H9 (cell line): Measurements from ENCODE around the gene VDR. TPM values are rescaled to one million over a fixed set of nuclear protein-coding genes. Genes with fewer than 3 reads are reported as not detected.

Experiments used
- DNase-seq: peaks from one replicate; pipeline ENCODE4 v3.0.0-alpha.2; 2017
- H2AFZ ChIP-seq: one replicate; pipeline ENCODE4 v1.6.1; 2013; ENCODE audit warnings: mild to moderate bottlenecking, low read length, control low read depth, moderate library complexity
- H2AK5ac ChIP-seq: 2 replicates; pipeline ENCODE4 v1.6.1; 2013; ENCODE audit warnings: low read length, control low read depth, mixed read lengths; ENCODE audit not compliant: insufficient read length
- H2BK120ac ChIP-seq: one replicate; pipeline ENCODE4 v1.6.1; 2013; ENCODE audit warnings: low read depth, mild to moderate bottlenecking, low read length, control low read depth, inconsistent platforms; ENCODE audit not compliant: poor library complexity, severe bottlenecking
- H2BK12ac ChIP-seq: 2 replicates; pipeline ENCODE4 v1.6.1; 2013; ENCODE audit warnings: low read length, control low read depth, mixed read lengths, low read depth; ENCODE audit not compliant: insufficient read length
- H2BK15ac ChIP-seq: 2 replicates; pipeline ENCODE4 v1.6.1; 2013; ENCODE audit warnings: low read depth, low read length, control low read depth
- H2BK20ac ChIP-seq: one replicate; pipeline ENCODE4 v1.6.1; 2013; ENCODE audit warnings: low read depth, mild to moderate bottlenecking, low read length, control low read depth, inconsistent platforms; ENCODE audit not compliant: poor library complexity, severe bottlenecking
- H2BK5ac ChIP-seq: 2 replicates; pipeline ENCODE4 v1.6.1; 2013; ENCODE audit warnings: low read length, control low read depth, mixed read lengths; ENCODE audit not compliant: insufficient read length
- H3K14ac ChIP-seq: 2 replicates; pipeline ENCODE4 v1.6.1; 2013; ENCODE audit warnings: low read length, control low read depth; ENCODE audit not compliant: insufficient read depth
- H3K18ac ChIP-seq: 2 replicates; pipeline ENCODE4 v1.6.1; 2013; ENCODE audit warnings: low read depth, mild to moderate bottlenecking, mixed read lengths, low read length, control low read depth; ENCODE audit not compliant: insufficient read length
- H3K23ac ChIP-seq: 2 replicates; pipeline ENCODE4 v1.6.1; 2013; ENCODE audit warnings: low read length, control low read depth, mixed read lengths, low read depth; ENCODE audit not compliant: insufficient read length
- H3K23me2 ChIP-seq: 2 replicates; pipeline ENCODE4 v1.6.1; 2013; ENCODE audit warnings: low read depth, mild to moderate bottlenecking, mixed read lengths, low read length, control low read depth; ENCODE audit not compliant: insufficient read length, poor library complexity, severe bottlenecking
- H3K27ac ChIP-seq: 2 replicates; pipeline ENCODE4 v1.5.1; 2013; ENCODE audit warnings: low read length, control low read depth, mixed read lengths, low read depth; ENCODE audit not compliant: insufficient read length
- H3K27me3 ChIP-seq: 2 replicates; pipeline ENCODE4 v1.6.1; 2013; ENCODE audit warnings: low read length, control low read depth, inconsistent platforms; ENCODE audit not compliant: insufficient read depth
- H3K4ac ChIP-seq: 2 replicates; pipeline ENCODE4 v1.6.1; 2013; ENCODE audit warnings: low read depth, mild to moderate bottlenecking, control low read depth, inconsistent platforms, low read length, moderate library complexity
- H3K4me1 ChIP-seq: 2 replicates; pipeline ENCODE4 v1.6.1; 2013; ENCODE audit warnings: low read length, control low read depth, inconsistent platforms; ENCODE audit not compliant: insufficient read depth
- H3K4me2 ChIP-seq: 2 replicates; pipeline ENCODE4 v1.6.1; 2013; ENCODE audit warnings: low read length, control low read depth, mixed read lengths; ENCODE audit not compliant: insufficient read length, insufficient read depth
- H3K56ac ChIP-seq: 2 replicates; pipeline ENCODE4 v1.6.1; 2013; ENCODE audit warnings: low read depth, mild to moderate bottlenecking, mixed read lengths, low read length, control low read depth; ENCODE audit not compliant: insufficient read length
- H3K79me1 ChIP-seq: 2 replicates; pipeline ENCODE4 v1.6.1; 2013; ENCODE audit warnings: low read depth, mild to moderate bottlenecking, moderate library complexity, low read length, control low read depth, inconsistent platforms; ENCODE audit not compliant: insufficient read depth, poor library complexity, severe bottlenecking
- H3K79me2 ChIP-seq: 2 replicates; pipeline ENCODE4 v1.6.1; 2013; ENCODE audit warnings: low read length, control low read depth, inconsistent platforms; ENCODE audit not compliant: insufficient read depth
- H3K9ac ChIP-seq: 2 replicates; pipeline ENCODE4 v1.6.1; 2013; ENCODE audit warnings: low read length, control low read depth, mixed read lengths; ENCODE audit not compliant: insufficient read length; ENCODE audit errors: extremely low read depth
- H3K9me3 ChIP-seq: one replicate; pipeline ENCODE4 v1.6.1; 2013; ENCODE audit warnings: low read depth, low read length, inconsistent platforms; ENCODE audit not compliant: control insufficient read depth
- H3T11ph ChIP-seq: one replicate; pipeline ENCODE4 v1.6.1; 2013; ENCODE audit warnings: mild to moderate bottlenecking, low read length, control low read depth, inconsistent platforms
- H4K20me1 ChIP-seq: one replicate; pipeline ENCODE4 v1.6.1; 2013; ENCODE audit not compliant: control insufficient read depth, insufficient read length, insufficient read depth
- H4K5ac ChIP-seq: 2 replicates; pipeline ENCODE4 v1.6.1; 2013; ENCODE audit warnings: low read depth, mild to moderate bottlenecking, mixed read lengths, low read length, control low read depth; ENCODE audit not compliant: insufficient read length
- H4K8ac ChIP-seq: replicated peaks from 2 replicates; pipeline ENCODE4 v1.6.1; 2013; ENCODE audit warnings: low read length, control low read depth, mixed read lengths, low read depth; ENCODE audit not compliant: insufficient read length
- H4K91ac ChIP-seq: 2 replicates; pipeline ENCODE4 v1.6.1; 2013; ENCODE audit warnings: low read depth, mild to moderate bottlenecking, moderate library complexity, mixed read lengths, low read length, control low read depth; ENCODE audit not compliant: insufficient read length
- H3K27ac Mint-ChIP-seq, 3 experiments: 2 replicates in 2 of 3; 3 replicates in 1 of 3; pipeline ENCODE4 v1.8.0; 2020 to 2021; ENCODE audit warnings: mixed read lengths in 3 of 3, mild to moderate bottlenecking in 1 of 3, moderate library complexity in 1 of 3
- H3K27me3 Mint-ChIP-seq: 2 replicates; pipeline ENCODE4 v1.8.0; 2021; ENCODE audit warnings: low read depth, mild to moderate bottlenecking, moderate library complexity, mixed read lengths
- H3K36me3 Mint-ChIP-seq, 3 experiments: 2 replicates in 2 of 3; 3 replicates in 1 of 3; pipeline ENCODE4 v1.8.0; 2020 to 2021; ENCODE audit warnings: low read depth in 3 of 3, mixed read lengths in 3 of 3; ENCODE audit not compliant: insufficient read depth in 1 of 3
- H3K4me1 Mint-ChIP-seq, 2 experiments: 2 replicates each; pipeline ENCODE4 v1.8.0; 2020; ENCODE audit warnings: mixed read lengths in 2 of 2
- H3K4me3 Mint-ChIP-seq, 2 experiments: 2 replicates in 1 of 2; 3 replicates in 1 of 2; pipeline ENCODE4 v1.8.0; 2020 to 2021; ENCODE audit warnings: mild to moderate bottlenecking in 2 of 2, mixed read lengths in 2 of 2, moderate library complexity in 1 of 2
- H3K9me3 Mint-ChIP-seq, 2 experiments: 2 replicates in 1 of 2; 3 replicates in 1 of 2; pipeline ENCODE4 v1.8.0; 2020; ENCODE audit warnings: mild to moderate bottlenecking in 2 of 2, mixed read lengths in 2 of 2, moderate library complexity in 1 of 2
- CTCF ChIP-seq: fragments of 200-600 bp; sonication (generic); conservative IDR thresholded peaks from 3 replicates; pipeline ENCODE4 v1.8.0; 2021; ENCODE audit warnings: antibody characterized with exemption, mild to moderate bottlenecking
- WGBS: extraction: QIAGEN DNeasy Blood & Tissue Kit; methylation state at CpG from one replicate; pipeline ENCODE4 v1.1.7; 2013; ENCODE audit warnings: missing lambda C conversion rate, low lambda C conversion rate, mixed read lengths; ENCODE audit not compliant: insufficient read length; ENCODE audit errors: extremely low coverage; 5-methylcytosine and 5-hydroxymethylcytosine counted together
- total RNA-seq: library from RNA; stranded (reverse); gene quantifications from 2 replicates; pipeline ENCODE4 v1.2.1, GENCODE V29; 2021

VDR gene
- total RNA-seq, 1 experiment from 2014 or later = 0.61 TPM

- H3K9me3 Mint-ChIP-seq = no peaks in the 10 kb centered on the region; a peak in 1 of 5 replicates
- Histone ChIP-seq H3K9ac (no peak overlapping the region), H4K91ac (no peak overlapping the region), H3K4me1 (peaks cover 4% of the 10 kb centered on the region; the same call in 1 of the 2 replicates), H4K8ac (no peak overlapping the region), H3K18ac (no peak overlapping the region), H2BK12ac (no peak overlapping the region), H3K79me1 (no peaks in the 10 kb centered on the region), H2BK120ac (no peak overlapping the region), H3K27ac (no peak overlapping the region), H2AK5ac (no peak overlapping the region), H2BK15ac (no peak overlapping the region), H2AFZ (no peak overlapping the region), H3K79me2 (no peaks in the 10 kb centered on the region), H2BK20ac (no peak overlapping the region), H3K23ac (no peak overlapping the region), H3K9me3 (no peaks in the 10 kb centered on the region), H3K56ac (no peak overlapping the region), H3K4ac (no peak overlapping the region), H3K27me3 (no peaks in the 10 kb centered on the region; the same call in 1 of the 2 replicates), H4K5ac (no peak overlapping the region), H3K14ac (no peak overlapping the region), H4K20me1 (no peaks in the 10 kb centered on the region), H2BK5ac (no peak overlapping the region), H3T11ph (no peak overlapping the region), H3K4me2 (no peak overlapping the region), H3K23me2 (no peaks in the 10 kb centered on the region)
- no peak overlapping the region; a peak in 1 of 7 replicates for H3K27ac Mint-ChIP-seq
- no peak for DNase-seq
- no peak for TF ChIP-seq CTCF
- no CpG with 5 or more reads among the region's 5 CpGs for WGBS
- H3K27me3 Mint-ChIP-seq = peaks cover 22% of the 10 kb centered on the region
- H3K4me1 Mint-ChIP-seq = peaks cover 26 to 32% of the 10 kb centered on the region in 2 experiments
- no peaks in the 10 kb centered on the region; a peak in 1 of 7 replicates for H3K36me3 Mint-ChIP-seq
- H3K4me3 Mint-ChIP-seq = no peak overlapping the region
Observed at GRCh38 chr12:47848853-47849252, 55.9 kb downstream of the VDR start.
